Breast epithelium (tissue), 4 donors: ENCODE results near the gene CHURC1. TPM values are rescaled to one million over a fixed set of nuclear protein-coding genes. Genes with fewer than 3 reads are reported as not detected.

ENCODE experiments used
- DNase-seq, 2 donors: peaks; one replicate each; pipeline ENCODE4 v3.0.0-alpha.2; 2019; ENCODE audit warnings: low spot score in 2 of 2
- H3K27ac ChIP-seq, 2 donors: fragments of 200-600 bp; sonication (generic) in 1 of 2; one replicate each; pipeline ENCODE4 v1.5.1; 2016 to 2019; ENCODE audit warnings: mild to moderate bottlenecking in 1 of 2
- H3K27me3 ChIP-seq, 2 donors: fragments of 200-600 bp; sonication (generic) in 1 of 2; one replicate each; pipeline versions ENCODE4 v1.5.1 to v1.6.0; 2017 to 2019; ENCODE audit warnings: control low read depth in 1 of 2, mild to moderate bottlenecking in 1 of 2
- H3K36me3 ChIP-seq: fragments of 200-600 bp; one replicate; pipeline ENCODE4 v1.5.1; 2019
- H3K4me1 ChIP-seq, 2 donors: fragments of 200-600 bp; sonication (generic); one replicate each; pipeline ENCODE4 v1.5.1; 2016 to 2019; ENCODE audit warnings: control low read depth in 1 of 2
- H3K4me3 ChIP-seq, 3 donors: fragments of 200-600 bp; sonication (generic); 1 replicate in 2 of 3; 2 replicates in 1 of 3; pipeline ENCODE4 v1.5.1; 2016 to 2019; ENCODE audit warnings: mild to moderate bottlenecking in 3 of 3, moderate library complexity in 2 of 3
- H3K9me3 ChIP-seq, 2 donors: fragments of 200-600 bp; sonication (generic) in 1 of 2; one replicate each; pipeline ENCODE4 v1.5.1; 2016 to 2019; ENCODE audit warnings: control low read depth in 1 of 2
- CTCF ChIP-seq, 3 donors: fragments of 450-650 bp; IDR thresholded peaks; one replicate each; pipeline ENCODE4 v1.5.1; 2016 to 2017; ENCODE audit warnings: antibody characterized with exemption in 3 of 3, mild to moderate bottlenecking in 3 of 3, moderate library complexity in 3 of 3
- POLR2A ChIP-seq: fragments of 450-650 bp; IDR thresholded peaks from one replicate; pipeline ENCODE4 v1.6.1; 2016; ENCODE audit warnings: antibody characterized with exemption, mild to moderate bottlenecking, moderate library complexity
- POLR2AphosphoS5 ChIP-seq, 3 donors: sonication (generic); formaldehyde crosslinking; IDR thresholded peaks; one replicate each; pipeline ENCODE4 v1.6.1; 2017; ENCODE audit warnings: antibody characterized with exemption in 3 of 3
- intact Hi-C: fragments of 100-400 bp; cut with DNase I; formaldehyde crosslinking; loops from one replicate; pipeline ENCODE4 v1.15.1; 2023; ENCODE audit warnings: low total_unique reads
- total RNA-seq, 3 donors: library from RNA; depleted of rRNA; stranded (reverse); fragments of >200 nt; gene quantifications; one replicate each; pipeline ENCODE4 v1.1.0, GENCODE V29; 2016

CHURC1 gene
- total RNA-seq, 3 donors from 2014 or later: 85.6 to 122 (median 102) TPM

GRCh38 chr14:64970041-64970440 lies 55.8 kb downstream of the CHURC1 start:
- intact Hi-C loops: no loop called here
- no peaks in the 10 kb centered on the region for H3K27me3 ChIP-seq
- no peak overlapping the region for H3K4me3 ChIP-seq
- no peak for DNase-seq
- H3K4me1 ChIP-seq: peaks cover 0 to 13% of the 10 kb centered on the region in 2 donors
- H3K27ac ChIP-seq: peak overlapping the region; percentile 4 to 41
- no peak for TF ChIP-seq POLR2A
- TF ChIP-seq POLR2AphosphoS5 (IDR thresholded peaks at IDR 0.05): no peak
- TF ChIP-seq CTCF (IDR thresholded peaks at IDR 0.05): no peak
- H3K9me3 ChIP-seq: no peaks in the 10 kb centered on the region
- H3K36me3 ChIP-seq: no peaks in the 10 kb centered on the region

DNA sequence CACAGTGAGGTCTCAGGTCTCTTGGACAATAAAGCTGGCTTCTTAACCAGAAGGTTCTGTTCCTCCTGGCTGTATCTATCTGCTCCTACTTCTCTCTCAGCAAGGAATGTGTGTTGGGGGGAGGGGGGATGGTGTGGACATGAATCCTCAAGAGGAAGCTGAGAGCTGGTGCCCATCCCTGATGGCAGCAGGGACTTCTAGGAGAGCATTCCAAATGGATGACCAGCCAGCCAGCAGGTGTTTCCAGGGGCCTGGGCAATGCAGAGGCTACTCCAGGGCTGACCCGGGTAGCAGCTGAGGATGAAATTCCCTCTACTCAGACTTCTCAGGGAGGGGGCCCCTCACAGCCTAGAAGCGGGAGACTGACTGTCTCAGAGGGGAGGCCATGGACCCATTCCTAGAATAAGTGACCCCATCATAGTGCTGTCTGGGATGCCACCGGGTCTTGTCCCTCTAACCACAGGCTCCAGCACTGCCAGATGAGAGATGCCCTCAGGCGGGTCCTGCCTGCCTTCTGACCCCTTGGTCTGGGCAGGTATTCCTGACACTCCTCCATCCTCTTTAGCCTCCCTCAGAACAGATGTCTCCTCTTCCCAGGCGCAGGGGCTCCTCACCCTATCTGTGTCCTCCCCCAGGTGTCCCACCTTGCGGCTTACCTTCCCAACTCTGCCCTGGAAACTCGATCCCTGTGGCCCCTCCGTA lies 56.7 kb downstream of the CHURC1 start:
- Histone ChIP-seq H3K27ac (peak overlapping the region; percentile 41 to 80), H3K4me3 (peak overlapping the region; percentile 62 to 83 (median 77)), H3K4me1 (peaks cover 0 to 13% of the 10 kb centered on the region in 2 donors), H3K36me3 (no peaks in the 10 kb centered on the region), H3K9me3 (no peaks in the 10 kb centered on the region), H3K27me3 (no peaks in the 10 kb centered on the region)
- intact Hi-C loops: no loop called here
- no peak for TF ChIP-seq POLR2AphosphoS5 (IDR thresholded peaks at IDR 0.05)
- TF ChIP-seq POLR2A: no peak
- no peak for TF ChIP-seq CTCF (IDR thresholded peaks at IDR 0.05)
- no peak for DNase-seq

DNA sequence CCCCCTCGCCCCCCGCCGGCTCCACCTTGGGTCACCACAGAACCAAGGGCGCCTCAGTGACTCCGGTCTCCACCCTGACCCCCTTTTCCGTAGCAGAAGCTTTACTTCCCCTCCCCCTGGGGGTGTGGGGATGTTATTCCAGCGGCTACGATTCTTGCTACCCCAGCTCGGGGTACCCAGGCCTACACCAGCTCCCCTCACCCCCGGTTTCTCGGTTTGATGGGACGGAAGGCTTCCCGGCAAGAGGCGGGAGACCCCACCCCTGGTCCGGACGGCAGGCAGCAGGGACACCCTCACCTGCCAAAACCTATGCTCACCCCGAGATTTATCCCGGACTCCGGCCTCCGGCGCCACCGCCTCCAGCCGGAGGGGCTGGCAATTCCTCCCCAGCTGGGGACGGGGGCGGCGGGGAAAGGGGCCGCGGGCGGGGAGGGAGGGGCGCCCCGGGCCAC lies 57.3 kb downstream of the CHURC1 start:
- Histone ChIP-seq H3K9me3 (no peaks in the 10 kb centered on the region), H3K4me1 (peaks cover 0 to 13% of the 10 kb centered on the region in 2 donors), H3K4me3 (peak overlapping the region; percentile 62 to 83 (median 77)), H3K27me3 (no peaks in the 10 kb centered on the region), H3K27ac (peak overlapping the region; percentile 41 to 80), H3K36me3 (no peaks in the 10 kb centered on the region)
- no peak for TF ChIP-seq POLR2A
- no peak for TF ChIP-seq CTCF (IDR thresholded peaks at IDR 0.05)
- TF ChIP-seq POLR2AphosphoS5 (IDR thresholded peaks at IDR 0.05): no peak
- intact Hi-C loops: no loop called here
- DNase-seq: peak in 1 of 2 donors; percentile 48

- no peaks in the 10 kb centered on the region for H3K27me3 ChIP-seq
- intact Hi-C loops: no loop called here
- peaks cover 0 to 13% of the 10 kb centered on the region in 2 donors for H3K4me1 ChIP-seq
- peak within 1 kb of the TSS; percentile 62 to 83 (median 77) for H3K4me3 ChIP-seq
- H3K9me3 ChIP-seq: no peaks in the 10 kb centered on the region
- H3K27ac ChIP-seq: peak within 1 kb of the TSS; percentile 59 to 80
- TF ChIP-seq POLR2AphosphoS5 (IDR thresholded peaks at IDR 0.05): no peak
- no peak for TF ChIP-seq POLR2A
- TF ChIP-seq CTCF (IDR thresholded peaks at IDR 0.05): no peak
- DNase-seq: no peak
- H3K36me3 ChIP-seq: no peaks in the 10 kb centered on the region
These were observed 57.9 kb downstream of the CHURC1 start, which contains the start of gene RAB15 for GRCh38 chr14:64971943-64972791. Gene RAB15, minus strand, starts transcription at chr14:64972336. Its CDS starts 260 bp downstream, at chr14:64972076.
